Pancreas (tissue), 10 donors: ENCODE measurements around the gene TATDN2. TPM values are rescaled to one million over a fixed set of nuclear protein-coding genes. Genes with fewer than 3 reads are reported as not detected.

Experiments used
- ATAC-seq, 4 donors: fragments of 200-7000 bp; cut with Tn5 transposase; one replicate each; pipeline versions ENCODE4 v1.8.0 to v1.9.1; 2020; ENCODE audit warnings: mild to moderate bottlenecking in 4 of 4, moderate library complexity in 4 of 4
- DNase-seq, 6 donors: peaks; one replicate each; pipeline ENCODE4 v3.0.0-alpha.2; 2020
- FAIRE-seq: peaks from 2 replicates; lab custom pipeline; 2012; peaks lifted over from hg19 to GRCh38; lab: Jason Lieb, UNC
- H3K27ac ChIP-seq, 4 donors: fragments of 200-600 bp; sonication (generic); 1 replicate in 3 of 4; 2 replicates in 1 of 4; pipeline versions ENCODE4 v1.5.0 to v1.8.0; 2020
- H3K27me3 ChIP-seq, 4 donors: fragments of 200-600 bp; one replicate each; pipeline ENCODE4 v1.8.0; 2021
- H3K36me3 ChIP-seq, 3 donors: fragments of 200-600 bp; sonication (generic) in 1 of 3; one replicate each; pipeline versions ENCODE4 v1.5.0 to v1.8.0; 2020 to 2021
- H3K4me1 ChIP-seq, 3 donors: fragments of 200-600 bp; one replicate each; pipeline ENCODE4 v1.8.0; 2021
- H3K4me3 ChIP-seq, 4 donors: fragments of 200-600 bp; sonication (generic) in 2 of 4; one replicate each; pipeline versions ENCODE4 v1.5.0 to v1.8.0; 2020 to 2021
- H3K9me3 ChIP-seq, 4 donors: fragments of 200-600 bp; one replicate each; pipeline ENCODE4 v1.8.0; 2021
- WGBS, 2 donors: extraction: QIAGEN DNeasy Blood & Tissue Kit; methylation state at CpG; one replicate each; pipeline ENCODE4 v1.1.7; 2013; 5-methylcytosine and 5-hydroxymethylcytosine counted together
- intact Hi-C, 3 donors: fragments of 100-400 bp; cut with DNase I; formaldehyde crosslinking; loops; one replicate each; pipeline versions ENCODE4 v1.11.1 to v1.14.2; 2022
- polyA plus RNA-seq, 2 donors: library from polyadenylated mRNA; stranded (reverse); fragments of 200-250 nt; gene quantifications; one replicate each; pipeline ENCODE4 v1.2.3, GENCODE V29; 2013
- total RNA-seq, 6 donors: library from RNA; stranded (reverse); fragmentation: NEBNext Ultra II Directional in 4 of 6; extraction: Animal tissue kit (Norgen Biotek cat#: 25700) in 4 of 6; gene quantifications; one replicate each; pipeline versions ENCODE4 v1.2.1 to v1.2.4, GENCODE V29; 2021 to 2023
- TF ChIP-seq, protein P1 (sequence below), 4 donors: fragments of 200-600 bp; sonication (generic) in 3 of 4; IDR thresholded peaks; one replicate each; pipeline versions ENCODE4 v1.5.0 to v1.8.0; 2021; ENCODE audit warnings: antibody characterized with exemption in 4 of 4
- donor health status: healthy with polysubstance abuse.
- donor health status: DM: no; HTN: no; CAD: no; lungs with moderate emphysema.
- donor health status: DM: no; HTN: no; CAD: no.
- donor health status: control.
- donor health status: control.
- donor health status: Bipolar disorder and iron deficiency.
- donor health status: DM: yes; HTN: yes; CAD: no.
- donor health status: DM: no; HTN: no; CAD: no.
- donor health status: DM: no; HTN: no; CAD: no.
- donor health status: DM: yes; HTN: yes; CAD: no.

The TATDN2 gene
- total and polyA plus RNA-seq, 8 donors: 9.2 to 23.1 (median 15.1) TPM

DNA sequence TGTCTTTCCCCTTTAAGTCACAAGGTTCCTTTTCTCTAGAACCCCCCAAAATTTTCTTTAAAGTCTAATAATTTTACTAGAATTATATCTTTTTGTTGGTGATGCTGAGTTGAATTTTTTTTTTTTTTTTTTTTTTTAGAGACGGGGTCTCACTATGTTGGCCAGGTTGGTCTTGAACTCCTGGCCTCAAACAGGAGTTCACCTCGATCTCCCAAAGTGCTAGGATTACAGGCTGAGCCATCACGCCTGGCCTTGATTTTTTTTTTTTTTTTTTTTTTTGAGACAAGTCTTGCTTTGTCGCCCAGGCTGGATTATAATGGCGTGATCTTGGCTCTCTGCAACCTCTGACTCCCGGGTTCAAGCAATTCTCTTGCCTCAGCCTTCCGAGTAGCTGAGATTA, 60.4 kb downstream of the TATDN2 start:
- no peak overlapping the region for H3K4me3 ChIP-seq
- no peak for FAIRE-seq
- H3K9me3 ChIP-seq: no peaks in the 10 kb centered on the region
- no peaks in the 10 kb centered on the region for H3K4me1 ChIP-seq
- TF ChIP-seq, protein P1, sequence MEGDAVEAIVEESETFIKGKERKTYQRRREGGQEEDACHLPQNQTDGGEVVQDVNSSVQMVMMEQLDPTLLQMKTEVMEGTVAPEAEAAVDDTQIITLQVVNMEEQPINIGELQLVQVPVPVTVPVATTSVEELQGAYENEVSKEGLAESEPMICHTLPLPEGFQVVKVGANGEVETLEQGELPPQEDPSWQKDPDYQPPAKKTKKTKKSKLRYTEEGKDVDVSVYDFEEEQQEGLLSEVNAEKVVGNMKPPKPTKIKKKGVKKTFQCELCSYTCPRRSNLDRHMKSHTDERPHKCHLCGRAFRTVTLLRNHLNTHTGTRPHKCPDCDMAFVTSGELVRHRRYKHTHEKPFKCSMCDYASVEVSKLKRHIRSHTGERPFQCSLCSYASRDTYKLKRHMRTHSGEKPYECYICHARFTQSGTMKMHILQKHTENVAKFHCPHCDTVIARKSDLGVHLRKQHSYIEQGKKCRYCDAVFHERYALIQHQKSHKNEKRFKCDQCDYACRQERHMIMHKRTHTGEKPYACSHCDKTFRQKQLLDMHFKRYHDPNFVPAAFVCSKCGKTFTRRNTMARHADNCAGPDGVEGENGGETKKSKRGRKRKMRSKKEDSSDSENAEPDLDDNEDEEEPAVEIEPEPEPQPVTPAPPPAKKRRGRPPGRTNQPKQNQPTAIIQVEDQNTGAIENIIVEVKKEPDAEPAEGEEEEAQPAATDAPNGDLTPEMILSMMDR (IDR thresholded peaks at IDR 0.05): no peak
- no peak for ATAC-seq
- intact Hi-C loops: no loop called here
- WGBS, 2 donors: 94 to 97% methylated on average over 7 of the region's 7 CpGs
- H3K27me3 ChIP-seq: no peaks in the 10 kb centered on the region
- peaks cover 0 to 79% (median 45%) of the 10 kb centered on the region in 3 donors for H3K36me3 ChIP-seq
- no peak for DNase-seq
- no peak overlapping the region for H3K27ac ChIP-seq

DNA sequence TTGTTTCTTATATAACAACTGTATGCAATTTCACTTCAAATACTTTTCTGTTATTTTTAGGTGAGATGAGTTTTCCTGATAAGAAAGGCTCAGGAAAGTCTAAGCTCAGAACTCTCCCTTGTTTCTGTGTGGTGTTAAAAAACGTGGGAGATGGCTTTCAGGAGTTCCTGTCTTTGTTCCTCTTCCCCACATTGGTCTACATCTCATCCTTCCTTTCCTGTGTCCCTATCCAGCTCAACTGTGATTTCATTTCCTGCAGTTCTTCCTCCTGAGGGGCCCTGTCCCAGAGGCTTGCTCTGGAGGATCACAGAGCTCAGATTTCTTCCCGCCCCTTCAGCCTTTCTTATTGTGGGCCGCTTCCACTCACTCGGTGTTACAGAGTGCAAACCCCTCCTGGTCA, 61.5 kb downstream of the TATDN2 start:
- H3K36me3 ChIP-seq: peaks cover 0 to 76% (median 40%) of the 10 kb centered on the region in 3 donors
- ATAC-seq: no peak
- no peak for FAIRE-seq
- no peaks in the 10 kb centered on the region for H3K9me3 ChIP-seq
- no peak overlapping the region for H3K4me3 ChIP-seq
- intact Hi-C loops: no loop called here
- TF ChIP-seq, protein P1 (IDR thresholded peaks at IDR 0.05): no peak
- WGBS, 2 donors: 77% methylated on average over 4 of the region's 4 CpGs
- H3K27me3 ChIP-seq: no peaks in the 10 kb centered on the region
- H3K27ac ChIP-seq: no peak overlapping the region
- no peak for DNase-seq
- H3K4me1 ChIP-seq: no peaks in the 10 kb centered on the region

DNA sequence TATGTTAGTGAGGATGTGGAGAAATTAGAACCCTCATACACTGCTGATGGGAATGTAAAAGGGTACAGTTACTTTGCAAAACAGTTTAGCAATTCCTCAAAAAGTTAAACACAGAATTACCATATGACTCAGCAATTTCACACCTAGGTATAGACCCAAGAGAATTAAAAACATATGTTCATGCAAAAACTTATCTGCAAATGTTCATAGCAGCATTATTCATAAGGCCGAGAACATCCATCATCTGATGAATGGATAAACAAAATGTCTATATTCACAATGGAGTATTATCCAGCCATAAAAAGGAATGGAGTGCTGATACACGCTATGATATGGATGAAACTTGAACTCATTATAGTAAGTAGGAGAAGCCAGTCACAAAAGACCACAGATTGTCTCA, 62.3 kb downstream of the TATDN2 start:
- intact Hi-C loops: no loop called here
- Histone ChIP-seq H3K36me3 (peaks cover 0 to 74% (median 39%) of the 10 kb centered on the region in 3 donors), H3K4me3 (no peak overlapping the region), H3K9me3 (no peaks in the 10 kb centered on the region), H3K27ac (no peak overlapping the region), H3K27me3 (no peaks in the 10 kb centered on the region), H3K4me1 (no peaks in the 10 kb centered on the region)
- no peak for FAIRE-seq
- TF ChIP-seq, protein P1 (IDR thresholded peaks at IDR 0.05): no peak
- no peak for ATAC-seq
- 93 to 95% methylated on average over 2 of the region's 2 CpGs for WGBS, 2 donors
- DNase-seq: no peak

DNA sequence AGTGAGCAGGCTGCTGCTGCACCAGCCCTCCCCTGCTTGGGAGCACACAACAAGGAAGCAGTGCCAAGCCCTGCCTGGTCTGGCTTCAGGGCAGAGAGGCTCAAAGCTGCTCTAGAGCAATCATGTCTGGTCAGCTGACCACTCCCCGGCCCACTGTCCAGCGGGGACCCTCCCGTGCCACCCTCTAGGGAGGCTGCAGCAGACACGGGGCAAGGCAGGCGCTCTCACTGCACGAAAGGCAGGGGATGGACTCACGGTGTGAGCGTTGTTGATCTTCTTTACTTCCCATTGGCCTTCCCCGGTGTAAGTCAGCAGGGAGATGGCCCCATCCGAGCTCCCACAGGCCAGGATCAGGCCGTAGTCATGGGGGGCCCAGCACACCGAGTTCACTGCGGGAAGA, 63.5 kb downstream of the TATDN2 start:
- FAIRE-seq: no peak
- 91 to 95% methylated on average over 13 of the region's 13 CpGs for WGBS, 2 donors

DNA sequence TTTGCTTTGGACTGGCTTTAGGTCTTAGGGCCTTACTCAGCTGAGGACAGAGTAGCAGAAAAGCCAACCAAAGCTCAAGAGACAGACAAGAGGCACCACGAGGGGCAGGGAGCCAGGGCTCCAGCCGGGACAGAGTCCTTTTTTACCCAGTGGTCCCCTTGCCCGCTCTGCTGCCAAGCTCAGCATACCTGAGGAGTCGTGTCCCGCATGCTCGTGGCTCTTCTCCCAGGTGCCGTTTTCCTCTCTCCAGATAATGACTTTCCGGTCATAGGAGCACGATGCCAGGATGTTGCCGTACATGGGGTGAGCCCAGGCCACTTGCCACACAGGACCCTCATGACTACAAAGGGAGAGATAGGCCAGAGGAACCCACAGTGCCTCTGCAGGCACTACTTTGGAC, 64.1 kb downstream of the TATDN2 start:
- peak in 1 of 6 donors; percentile 25 for DNase-seq
- 37 to 56% methylated on average over 10 of the region's 10 CpGs for WGBS, 2 donors
- peaks cover 0 to 67% (median 39%) of the 10 kb centered on the region in 3 donors for H3K36me3 ChIP-seq

More for the DNA sequence above, 63.5 kb downstream of the TATDN2 start:
- Histone ChIP-seq H3K4me1 (no peaks in the 10 kb centered on the region), H3K27ac (no peak overlapping the region), H3K27me3 (no peaks in the 10 kb centered on the region), H3K4me3 (no peak overlapping the region), H3K36me3 (peaks cover 0 to 71% (median 39%) of the 10 kb centered on the region in 3 donors), H3K9me3 (no peaks in the 10 kb centered on the region)
- DNase-seq (no peak), ATAC-seq (peak in 1 of 4 donors; percentile 21)
- TF ChIP-seq, protein P1 (IDR thresholded peaks at IDR 0.05): no peak
- intact Hi-C loops: no loop called here

More for the DNA sequence above, 64.1 kb downstream of the TATDN2 start:
- no peaks in the 10 kb centered on the region for H3K27me3 ChIP-seq
- H3K4me3 ChIP-seq: no peak overlapping the region
- no peaks in the 10 kb centered on the region for H3K4me1 ChIP-seq
- intact Hi-C loops: no loop called here
- no peak overlapping the region for H3K27ac ChIP-seq
- FAIRE-seq: no peak
- TF ChIP-seq, protein P1 (IDR thresholded peaks at IDR 0.05): no peak
- ATAC-seq: peak in 2 of 4 donors; percentile 19 to 24
- no peaks in the 10 kb centered on the region for H3K9me3 ChIP-seq
